GM12892 (cell line): ENCODE measurements around the gene COL4A6.

Experiments
- POLR2A ChIP-seq: IDR thresholded peaks from 2 replicates; pipeline ENCODE4 v1.6.1; 2011; ENCODE audit warnings: low read depth, low read length, control low read depth
- POLR2AphosphoS5 ChIP-seq: IDR thresholded peaks from 2 replicates; pipeline ENCODE4 v1.6.1; 2011; ENCODE audit warnings: low read depth, low read length, control low read depth
- TAF1 ChIP-seq: IDR thresholded peaks from 2 replicates; pipeline ENCODE4 v1.6.1; 2011; ENCODE audit warnings: low read depth, mild to moderate bottlenecking, control low read depth, low read length, borderline replicate concordance

DNA sequence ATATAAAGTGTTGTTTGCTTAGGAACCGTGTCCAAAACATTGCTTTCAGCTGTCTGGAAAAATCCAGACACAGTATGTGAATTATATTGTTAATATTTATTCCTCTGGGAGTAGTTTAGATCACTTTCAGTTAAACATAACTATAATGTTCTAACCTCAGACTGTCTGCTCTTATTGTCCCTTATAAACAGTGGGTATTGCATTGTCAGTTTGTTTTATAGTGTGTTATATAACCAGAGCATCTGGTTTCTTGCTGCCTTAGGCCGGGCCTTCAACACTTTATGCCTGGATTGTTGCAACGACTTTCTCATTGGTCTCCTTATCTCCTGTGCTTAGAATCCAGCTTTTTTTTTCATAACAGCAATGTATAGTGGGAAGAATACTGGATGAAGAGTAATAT lies 320.2 kb downstream of the COL4A6 start:
- TF ChIP-seq POLR2AphosphoS5 (no peak), TAF1 (no peak), POLR2A (no peak)
